ACC112 (cell line): ENCODE data around the gene OGFRL1.

Experiments
- H2AFZ ChIP-seq: fragments of 200-600 bp; sonication (generic); one replicate; pipeline ENCODE4 v1.6.0; 2017; ENCODE audit warnings: antibody characterized with exemption, low read length; ENCODE audit not compliant: unreplicated experiment
- H3K27ac ChIP-seq: fragments of 200-600 bp; sonication (generic); 2 replicates; pipeline ENCODE4 v1.5.1; 2014; ENCODE audit warnings: low read depth, mild to moderate bottlenecking, antibody characterized with exemption, low read length, moderate library complexity
- H3K27me3 ChIP-seq: fragments of 200-600 bp; sonication (generic); 2 replicates; pipeline ENCODE4 v1.6.1; 2014; ENCODE audit warnings: mild to moderate bottlenecking, antibody characterized with exemption, low read length, moderate library complexity, mixed read lengths; ENCODE audit not compliant: insufficient read depth
- H3K36me3 ChIP-seq: fragments of 200-600 bp; sonication (generic); 2 replicates; pipeline ENCODE4 v1.6.1; 2016; ENCODE audit warnings: mild to moderate bottlenecking, antibody characterized with exemption, low read length, moderate library complexity, mixed read lengths; ENCODE audit not compliant: insufficient read depth
- H3K4me1 ChIP-seq: fragments of 200-600 bp; sonication (generic); one replicate; pipeline ENCODE4 v1.6.1; 2016; ENCODE audit warnings: low read length, mixed read lengths; ENCODE audit not compliant: insufficient read depth, unreplicated experiment, control insufficient read depth
- H3K4me3 ChIP-seq: fragments of 200-600 bp; sonication (generic); 2 replicates; pipeline ENCODE4 v1.5.1; 2014; ENCODE audit warnings: mild to moderate bottlenecking, low read depth, low read length
- H3K79me2 ChIP-seq: fragments of 200-600 bp; sonication (generic); one replicate; pipeline ENCODE4 v1.6.0; 2016; ENCODE audit warnings: low read length; ENCODE audit not compliant: control insufficient read depth, unreplicated experiment, insufficient read depth

OGFRL1 gene

GRCh38 chr6:71349976-71350615, 61.5 kb downstream of the OGFRL1 start:
- Histone ChIP-seq H3K4me1 (peaks cover 13% of the 10 kb centered on the region), H3K4me3 (peak overlapping the region; percentile 23; the same call in 1 of the 2 replicates), H2AFZ (peak overlapping the region; percentile 46), H3K27me3 (no peaks in the 10 kb centered on the region), H3K27ac (peak overlapping the region; percentile 75), H3K79me2 (no peaks in the 10 kb centered on the region), H3K36me3 (no peaks in the 10 kb centered on the region)

DNA sequence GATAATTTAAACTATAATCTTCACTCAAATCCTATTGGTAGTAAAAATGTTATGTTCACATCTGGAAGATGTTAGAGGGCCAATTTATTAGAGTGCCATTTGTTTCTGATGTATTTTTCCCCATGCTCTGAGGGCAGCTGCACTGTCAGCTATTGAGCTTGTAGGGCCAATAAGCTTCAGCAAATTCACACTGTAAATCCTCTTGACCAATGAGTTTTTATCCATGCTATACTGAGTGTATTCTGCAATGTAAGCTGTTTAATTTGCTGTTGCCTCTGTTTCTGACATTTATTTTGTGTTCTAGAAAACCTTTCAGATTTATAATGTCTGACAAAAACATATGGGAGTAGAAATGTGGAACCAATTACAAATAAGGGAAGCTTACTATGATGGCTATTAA, 62.6 kb downstream of the OGFRL1 start:
- no peaks in the 10 kb centered on the region for H3K79me2 ChIP-seq
- peaks cover 13% of the 10 kb centered on the region for H3K4me1 ChIP-seq
- H3K4me3 ChIP-seq, result no peak overlapping the region
- H3K27me3 ChIP-seq, result no peaks in the 10 kb centered on the region
- no peaks in the 10 kb centered on the region for H3K36me3 ChIP-seq
- peak overlapping the region; percentile 75 for H3K27ac ChIP-seq
- H2AFZ ChIP-seq, result peak overlapping the region; percentile 46
